HepG2 (cell line): ENCODE data around the gene SAP25. TPM values are rescaled to one million over a fixed set of nuclear protein-coding genes. Genes with fewer than 3 reads are reported as not detected.

Source experiments
- ATAC-seq: fragments of 200-7000 bp; cut with Tn5 transposase; 3 replicates; pipeline ENCODE4 v1.9.1; 2020; ENCODE audit warnings: mild to moderate bottlenecking, moderate library complexity
- BruUV-seq: library from RNA; stranded (reverse); fragments of 400-500 nt; replicated peaks from 2 replicates; lab custom pipeline; 2021; lab: Mats Ljungman, UMichigan
- CTCF ChIA-PET: fragments of 300-600 bp; formaldehyde crosslinking; extraction: SDS; loops from one replicate; lab custom pipeline; 2021; ENCODE audit warnings: low total read pairs, inconsistent platforms, low intra/inter-chr PET ratio; lab: Yijun Ruan, JAX
- POLR2A ChIA-PET: fragments of 350-600 bp; sonication (Branson Sonifier 250); formaldehyde crosslinking; loops from one replicate; lab custom pipeline; 2020; ENCODE audit warnings: antibody characterized with exemption, inconsistent platforms; lab: Yijun Ruan, JAX
- DNase-seq: peaks from one replicate; pipeline ENCODE4 v3.0.0-alpha.2; 2015; ENCODE audit warnings: low spot score
- FAIRE-seq: peaks from 3 replicates; lab custom pipeline; 2011; peaks lifted over from hg19 to GRCh38; lab: Jason Lieb, UNC
- H2AFZ ChIP-seq: one replicate; pipeline ENCODE4 v1.6.1; 2011; ENCODE audit warnings: low read length, inconsistent platforms
- H3K27ac ChIP-seq: fragments of 300-600 bp; 3 replicates; pipeline ENCODE4 v1.8.0; 2011; ENCODE audit warnings: mixed run types, mild to moderate bottlenecking, mixed read lengths, low read length, inconsistent platforms; ENCODE audit not compliant: insufficient read depth; ENCODE audit errors: extremely low read length
- H3K27me3 ChIP-seq, 2 experiments: fragments of 200-600 bp in 1 of 2; 2 replicates in 1 of 2; 3 replicates in 1 of 2; pipeline versions ENCODE4 v1.6.0 to v1.8.0; 2011; ENCODE audit warnings: low read length in 2 of 2, mild to moderate bottlenecking in 2 of 2, moderate library complexity in 2 of 2, inconsistent platforms in 1 of 2; ENCODE audit not compliant: insufficient read depth in 2 of 2, control insufficient read depth in 1 of 2
- H3K36me3 ChIP-seq, 2 experiments: fragments of 200-600 bp in 1 of 2; replicated peaks in 1 of 2; 2 replicates in 1 of 2; 3 replicates in 1 of 2; pipeline versions ENCODE4 v1.5.1 to v1.8.0; 2011; ENCODE audit warnings: low read length in 2 of 2, inconsistent platforms in 1 of 2; ENCODE audit not compliant: insufficient read depth in 2 of 2, control insufficient read depth in 1 of 2
- H3K4me1 ChIP-seq: 2 replicates; pipeline ENCODE4 v1.5.1; 2012; ENCODE audit warnings: low read length, inconsistent platforms; ENCODE audit not compliant: insufficient read depth
- H3K4me2 ChIP-seq: 2 replicates; pipeline ENCODE4 v1.6.0; 2011; ENCODE audit warnings: low read depth, low read length, inconsistent platforms
- H3K4me3 ChIP-seq, 3 experiments: fragments of 200-600 bp in 1 of 3; sonication (generic), shearing (Covaris generic) in 1 of 3; replicated peaks in 1 of 3; 2 replicates each; pipeline ENCODE4 v1.5.1; 2011 to 2016; ENCODE audit warnings: low read length in 3 of 3, inconsistent platforms in 2 of 3, low read depth in 2 of 3, mild to moderate bottlenecking in 2 of 3, control low read depth in 1 of 3, mixed read lengths in 1 of 3; ENCODE audit not compliant: insufficient read depth in 1 of 3
- H3K79me2 ChIP-seq: one replicate; pipeline ENCODE4 v1.6.1; 2011; ENCODE audit warnings: low read length, inconsistent platforms; ENCODE audit not compliant: insufficient read depth
- H3K9ac ChIP-seq: 2 replicates; pipeline ENCODE4 v1.6.0; 2011; ENCODE audit warnings: mild to moderate bottlenecking, low read depth, low read length, inconsistent platforms; ENCODE audit not compliant: insufficient read depth
- H3K9me3 ChIP-seq: 2 replicates; pipeline ENCODE4 v1.5.1; 2012; ENCODE audit warnings: mild to moderate bottlenecking, low read length
- H4K20me1 ChIP-seq: 2 replicates; pipeline ENCODE4 v1.6.0; 2011; ENCODE audit warnings: inconsistent platforms, mild to moderate bottlenecking, low read length, moderate library complexity; ENCODE audit not compliant: insufficient read depth
- AGO1 ChIP-seq: fragments of 200-400 bp; formaldehyde crosslinking; IDR thresholded peaks from 2 replicates; pipeline ENCODE4 v1.6.1; 2017; ENCODE audit warnings: mild to moderate bottlenecking, low read depth, low read length, moderate library complexity; ENCODE audit not compliant: poor library complexity, severe bottlenecking
- KDM5A ChIP-seq: fragments of 200-600 bp; sonication (generic); IDR thresholded peaks from 2 replicates; pipeline ENCODE4 v1.7.0; 2018; ENCODE audit warnings: antibody characterized with exemption, mild to moderate bottlenecking, low read length, borderline replicate concordance
- NFRKB ChIP-seq: fragments of 450-650 bp; IDR thresholded peaks from 2 replicates; pipeline ENCODE4 v1.6.1; 2017
- PHF5A ChIP-seq: IDR thresholded peaks from one replicate; pipeline ENCODE4 v1.6.1; 2018; ENCODE audit warnings: low read depth, missing genetic modification reagents; ENCODE audit not compliant: unreplicated experiment
- ZBTB39 ChIP-seq: sonication (generic); formaldehyde crosslinking; IDR thresholded peaks from 2 replicates; pipeline ENCODE4 v1.5.0; 2020; ENCODE audit warnings: missing genetic modification reagents
- ZNF143 ChIP-seq: sonication (generic); formaldehyde crosslinking; IDR thresholded peaks from 2 replicates; pipeline ENCODE4 v1.4.0; 2020; ENCODE audit warnings: missing genetic modification reagents
- WGBS: methylation state at CpG from one replicate; pipeline ENCODE4 v1.1.6; 2017; ENCODE audit warnings: low lambda C conversion rate; 5-methylcytosine and 5-hydroxymethylcytosine counted together
- in situ Hi-C: cut with HindIII; loops from 2 replicates; pipeline ENCODE4 v1.10.0; 2017; ENCODE audit warnings: low pct_unique_long_range_greater_than_20kb; ENCODE audit not compliant: extremely low pct_ligation_motif_present
- intact Hi-C: fragments of 100-400 bp; cut with micrococcal nuclease; formaldehyde crosslinking; loops from one replicate; pipeline ENCODE4 v1.10.0; 2022; ENCODE audit not compliant: unreplicated experiment
- polyA plus RNA-seq, 8 experiments: library from polyadenylated mRNA; depleted of rRNA in 3 of 8; stranded (reverse) in 7 of 8; unstranded in 1 of 8; fragments of >200 nt; fragmentation: Illumina TruSeq in 4 of 8; extraction: Trizol in 4 of 8; gene quantifications; 2 replicates each; pipeline versions ENCODE4 v1.2.1 to v1.2.3, GENCODE V29; 2011 to 2016; ENCODE audit warnings: low read depth in 4 of 8, missing spikeins in 1 of 8, mixed read lengths in 1 of 8; ENCODE audit not compliant: insufficient read depth in 1 of 8
- total RNA-seq, 5 experiments: library from RNA; depleted of rRNA; stranded (reverse); fragments of >200 nt; fragmentation: Illumina TruSeq; extraction: Trizol; gene quantifications; 2 replicates each; pipeline ENCODE4 v1.2.3, GENCODE V29; 2016; ENCODE audit warnings: low read depth in 1 of 5

SAP25 gene
- total and polyA plus RNA-seq, 2 of the 13 experiments (the other 11 are each of a cell fraction or from before 2014, with no cell fraction given), result 0.15 to 0.20 TPM

GRCh38 chr7:100583132-100584053, 9.7 kb upstream of the SAP25 start:
- in situ Hi-C loops, result no loop called here
- Histone ChIP-seq H3K27me3 (no peaks in the 10 kb centered on the region; a peak in 1 of 5 replicates), H3K9ac (no peak overlapping the region), H3K4me2 (no peak overlapping the region; the same call in 1 of the 2 replicates), H3K79me2 (peaks cover 6% of the 10 kb centered on the region), H3K9me3 (no peaks in the 10 kb centered on the region), H4K20me1 (peaks cover 8% of the 10 kb centered on the region; the same call in 1 of the 2 replicates), H3K4me3 (no peak overlapping the region), H3K27ac (no peak overlapping the region), H3K36me3 (peaks cover 10 to 18% of the 10 kb centered on the region in 2 experiments; a peak in 4 of 5 replicates), H2AFZ (no peak overlapping the region), H3K4me1 (peaks cover 27% of the 10 kb centered on the region)
- TF ChIP-seq PHF5A (CRISPR knock-in tag), result no peak
- TF ChIP-seq KDM5A, result no peak
- no peak for TF ChIP-seq ZBTB39 (CRISPR knock-in tag)
- no peak for TF ChIP-seq NFRKB
- no peak for TF ChIP-seq ZNF143
- TF ChIP-seq AGO1, result peak; percentile 89
- ATAC-seq, result no peak
- intact Hi-C loops, result no loop called here
- ChIA-PET CTCF (no interaction called here), POLR2A (interaction anchor here (3.5 to 4.1 kb wide), 2 partner anchors 12 to 15 kb away, joined by 33 to 73 read pairs; no protein-coding TSS in a partner anchor)
- TSS peak; percentile 31 for BruUV-seq
- no peak for DNase-seq
- FAIRE-seq, result no peak
- WGBS, result 92% methylated on average over 21 of the region's 23 CpGs
